Heart left ventricle (tissue), 16 donors: ENCODE data around the gene AGT. TPM values are rescaled to one million over a fixed set of nuclear protein-coding genes. Genes with fewer than 3 reads are reported as not detected.

Experiments
- ATAC-seq, 4 donors: fragments of 200-7000 bp; cut with Tn5 transposase; one replicate each; pipeline ENCODE4 v1.9.1; 2020 to 2022; ENCODE audit warnings: moderate library complexity in 4 of 4, mild to moderate bottlenecking in 3 of 4, moderate number of reproducible peaks in 1 of 4
- DNase-seq, 5 donors: peaks; one replicate each; pipeline ENCODE4 v3.0.0-alpha.2; 2020
- H3K27ac ChIP-seq, 12 donors: fragments of 200-600 bp; sonication (generic) in 4 of 12; one replicate each; pipeline versions ENCODE4 v1.5.0 to v1.8.0; 2016 to 2022; ENCODE audit warnings: mild to moderate bottlenecking in 2 of 12
- H3K27me3 ChIP-seq, 9 donors: fragments of 200-600 bp; sonication (generic) in 2 of 9; one replicate each; pipeline versions ENCODE4 v1.5.1 to v1.8.0; 2016 to 2022; ENCODE audit warnings: mild to moderate bottlenecking in 3 of 9
- H3K36me3 ChIP-seq, 9 donors: fragments of 200-600 bp; sonication (generic) in 2 of 9; one replicate each; pipeline versions ENCODE4 v1.5.0 to v1.8.0; 2018 to 2022; ENCODE audit warnings: mild to moderate bottlenecking in 2 of 9
- H3K4me1 ChIP-seq, 12 donors: fragments of 200-600 bp; sonication (generic) in 4 of 12; one replicate each; pipeline versions ENCODE4 v1.5.0 to v1.8.0; 2016 to 2022; ENCODE audit warnings: mild to moderate bottlenecking in 3 of 12
- H3K4me3 ChIP-seq, 12 donors: fragments of 200-600 bp; sonication (generic) in 4 of 12; one replicate each; pipeline versions ENCODE4 v1.5.0 to v1.8.0; 2017 to 2022; ENCODE audit warnings: mild to moderate bottlenecking in 9 of 12, moderate library complexity in 4 of 12
- H3K9me3 ChIP-seq, 12 donors: fragments of 200-600 bp; sonication (generic) in 4 of 12; one replicate each; pipeline versions ENCODE4 v1.5.0 to v1.8.0; 2016 to 2022; ENCODE audit warnings: mild to moderate bottlenecking in 1 of 12
- POLR2A ChIP-seq, 2 donors: fragments of 450-650 bp; IDR thresholded peaks; one replicate each; pipeline ENCODE4 v1.6.1; 2017; ENCODE audit warnings: antibody characterized with exemption in 2 of 2, mild to moderate bottlenecking in 2 of 2, moderate library complexity in 2 of 2
- WGBS, 4 donors: extraction: QIAGEN DNeasy Blood & Tissue Kit in 2 of 4; methylation state at CpG; one replicate each; pipeline versions ENCODE4 v1.1.5 to v1.1.7; 2013 to 2018; 5-methylcytosine and 5-hydroxymethylcytosine counted together
- intact Hi-C, 10 donors: fragments of 100-400 bp; cut with DNase I; formaldehyde crosslinking; loops; one replicate each; pipeline versions ENCODE4 v1.11.1 to v1.14.2; 2022
- long read RNA-seq, 3 donors: library from polyadenylated mRNA; unstranded; transcript quantifications; one replicate each; pipeline ENCODE4 v2.0.0, GENCODE V29; 2020 to 2021
- polyA plus RNA-seq, 2 donors: library from polyadenylated mRNA; stranded (reverse); fragments of 200-250 nt; gene quantifications; one replicate each; pipeline ENCODE4 v1.2.3, GENCODE V29; 2013
- total RNA-seq, 9 donors: library from RNA; depleted of rRNA in 2 of 9; stranded (reverse); fragments of >200 nt in 2 of 9; fragmentation: NEBNext Ultra II Directional in 3 of 9; extraction: Animal tissue kit (Norgen Biotek cat#: 25700) in 3 of 9; gene quantifications; one replicate each; pipeline versions ENCODE4 v1.1.0 to v1.2.4, GENCODE V29; 2016 to 2023
- TF ChIP-seq, protein P1 (sequence below), 12 donors: fragments of 200-600 bp; sonication (generic) in 4 of 12; IDR thresholded peaks; one replicate each; pipeline versions ENCODE4 v1.5.0 to v1.8.0; 2018 to 2022; ENCODE audit warnings: antibody characterized with exemption in 12 of 12, mild to moderate bottlenecking in 5 of 12
- donor health status: ischemic (EF 13 %, LVEDD 7.1; RV severe dilation, severe dysfunction).
- donor health status: healthy with polysubstance abuse.
- donor health status: DM: no; HTN: yes; CAD: no.
- donor health status: DM: no; HTN: no; CAD: no.
- donor health status: ischemic (EF 25% LVEDD 6.9; RV normal size, moderate dysfunction).
- donor health status: ischemic (EF 25% LVEDD 5.7; RV mildly dilated, moderate dysfunction).
- donor health status: healthy.
- donor health status: DM: yes; HTN: yes; CAD: no.
- donor health status: ischemic (EF 35%, LVEDD 5.7; RV mildly dilated, moderate dysfunction).
- donor health status: nonischemic (EF 11% LVEDD 7.7; RV severe dilation, severe dysfunction).
- donor health status: DM: yes; HTN: yes; CAD: no.
- donor health status: PGD.
- donor health status: ischemic (EF 29% LVEDD 5.4; RV normal size, mild dysfunction).
- donor health status: nonischemic (EF 23%, LVEDD 6.1; RV moderate dilation, normal function).

AGT gene
- 100 to 1,000 TPM in 1 of 9 donors, 10 to 100 TPM in 8; 37.1 to 182 (median 69.8) TPM for total RNA-seq
- polyA plus RNA-seq = 10 to 100 TPM; 44.2 to 72.5 TPM
- long read RNA-seq, donor 1, transcript AGT-201 (5 exons, 2,291 nt) = major isoform, 61 of 92 reads
- long read RNA-seq, donor 1, partial matches to known transcripts = 28 of 92 reads
- long read RNA-seq, donor 1, other reads (novel, unspliced or antisense) = 3 of 92 reads
- long read RNA-seq, donor 2, transcript AGT-201 (5 exons, 2,291 nt) = major isoform, 141 of 178 reads
- long read RNA-seq, donor 2, partial matches to known transcripts = 15 of 178 reads
- long read RNA-seq, donor 2, other reads (novel, unspliced or antisense) = 22 of 178 reads
- long read RNA-seq, donor 3, transcript AGT-201 (5 exons, 2,291 nt) = major isoform, 25 of 50 reads
- long read RNA-seq, donor 3, partial matches to known transcripts = 25 of 50 reads
- long read RNA-seq, donor 3, other reads (novel, unspliced or antisense) = 0 of 50 reads

DNA sequence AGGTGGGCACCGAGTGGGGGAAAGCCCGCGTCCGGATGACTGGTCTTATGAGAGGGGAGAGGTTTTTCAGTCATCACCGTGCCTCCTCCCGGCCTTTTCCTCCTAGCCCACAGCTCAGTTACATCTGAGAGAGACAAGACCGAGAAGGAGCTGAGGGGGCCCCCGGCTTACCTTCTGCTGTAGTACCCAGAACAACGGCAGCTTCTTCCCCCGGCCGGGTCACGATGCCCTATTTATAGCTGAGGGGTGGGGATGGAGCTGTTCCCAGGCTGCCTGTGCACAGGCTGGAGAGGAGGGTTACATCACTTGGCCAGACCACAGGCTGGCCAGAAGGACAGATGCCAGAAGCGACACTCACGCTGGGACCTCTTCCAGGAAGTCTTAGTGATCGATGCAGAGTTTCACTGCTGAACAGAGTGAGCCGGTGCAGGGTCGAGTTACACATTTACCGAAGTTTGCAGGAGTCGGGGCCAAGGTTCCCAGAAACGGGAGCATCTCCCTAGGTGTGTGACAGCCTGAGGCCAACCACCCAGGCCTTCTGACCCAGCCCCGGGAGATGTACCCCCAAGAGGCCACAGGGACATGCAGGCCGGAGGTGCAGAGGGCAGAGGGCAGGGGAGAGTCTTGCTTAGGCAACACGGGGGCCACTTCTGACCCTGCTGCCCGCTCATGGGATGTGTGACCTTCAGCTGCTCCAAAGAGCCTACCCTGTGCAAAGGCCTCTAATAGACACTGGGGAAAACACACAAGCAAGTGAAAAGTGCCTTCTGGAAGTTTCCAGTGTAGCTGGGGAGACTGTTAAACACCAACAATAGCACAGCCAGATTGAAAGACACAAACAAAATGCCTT lies at the start of gene AGT:
AGT (minus strand) TSS at position 208 of the 850 bp plus-strand sequence. CDS start 3,299 bp downstream, outside the sequence.
- Histone ChIP-seq H3K27me3 (no peaks in the 10 kb centered on the region), H3K9me3 (no peaks in the 10 kb centered on the region), H3K4me1 (peaks cover 0 to 49% (median 17%) of the 10 kb centered on the region in 12 donors), H3K4me3 (peak within 1 kb of the TSS; percentile 18 to 76 (median 52)), H3K27ac (peak within 1 kb of the TSS; percentile 54 to 93 (median 82)), H3K36me3 (peaks cover 0 to 14% (median 0%) of the 10 kb centered on the region in 9 donors)
- WGBS, 4 donors = 12 to 26% (median 23%) methylated on average over 18 to 24 of the region's 24 CpGs
- ATAC-seq (peak; percentile 95 to 98 (median 97)), DNase-seq (peak; percentile 84 to 92 (median 87))
- intact Hi-C loops = loop anchor here in 2 of 10 donors (5.0 kb wide), 2 partner anchors 43 to 58 kb away; no protein-coding TSS in a partner anchor
- TF ChIP-seq, protein P1, sequence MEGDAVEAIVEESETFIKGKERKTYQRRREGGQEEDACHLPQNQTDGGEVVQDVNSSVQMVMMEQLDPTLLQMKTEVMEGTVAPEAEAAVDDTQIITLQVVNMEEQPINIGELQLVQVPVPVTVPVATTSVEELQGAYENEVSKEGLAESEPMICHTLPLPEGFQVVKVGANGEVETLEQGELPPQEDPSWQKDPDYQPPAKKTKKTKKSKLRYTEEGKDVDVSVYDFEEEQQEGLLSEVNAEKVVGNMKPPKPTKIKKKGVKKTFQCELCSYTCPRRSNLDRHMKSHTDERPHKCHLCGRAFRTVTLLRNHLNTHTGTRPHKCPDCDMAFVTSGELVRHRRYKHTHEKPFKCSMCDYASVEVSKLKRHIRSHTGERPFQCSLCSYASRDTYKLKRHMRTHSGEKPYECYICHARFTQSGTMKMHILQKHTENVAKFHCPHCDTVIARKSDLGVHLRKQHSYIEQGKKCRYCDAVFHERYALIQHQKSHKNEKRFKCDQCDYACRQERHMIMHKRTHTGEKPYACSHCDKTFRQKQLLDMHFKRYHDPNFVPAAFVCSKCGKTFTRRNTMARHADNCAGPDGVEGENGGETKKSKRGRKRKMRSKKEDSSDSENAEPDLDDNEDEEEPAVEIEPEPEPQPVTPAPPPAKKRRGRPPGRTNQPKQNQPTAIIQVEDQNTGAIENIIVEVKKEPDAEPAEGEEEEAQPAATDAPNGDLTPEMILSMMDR (IDR thresholded peaks at IDR 0.05) = no peak
- no peak for TF ChIP-seq POLR2A (IDR thresholded peaks at IDR 0.05)

DNA sequence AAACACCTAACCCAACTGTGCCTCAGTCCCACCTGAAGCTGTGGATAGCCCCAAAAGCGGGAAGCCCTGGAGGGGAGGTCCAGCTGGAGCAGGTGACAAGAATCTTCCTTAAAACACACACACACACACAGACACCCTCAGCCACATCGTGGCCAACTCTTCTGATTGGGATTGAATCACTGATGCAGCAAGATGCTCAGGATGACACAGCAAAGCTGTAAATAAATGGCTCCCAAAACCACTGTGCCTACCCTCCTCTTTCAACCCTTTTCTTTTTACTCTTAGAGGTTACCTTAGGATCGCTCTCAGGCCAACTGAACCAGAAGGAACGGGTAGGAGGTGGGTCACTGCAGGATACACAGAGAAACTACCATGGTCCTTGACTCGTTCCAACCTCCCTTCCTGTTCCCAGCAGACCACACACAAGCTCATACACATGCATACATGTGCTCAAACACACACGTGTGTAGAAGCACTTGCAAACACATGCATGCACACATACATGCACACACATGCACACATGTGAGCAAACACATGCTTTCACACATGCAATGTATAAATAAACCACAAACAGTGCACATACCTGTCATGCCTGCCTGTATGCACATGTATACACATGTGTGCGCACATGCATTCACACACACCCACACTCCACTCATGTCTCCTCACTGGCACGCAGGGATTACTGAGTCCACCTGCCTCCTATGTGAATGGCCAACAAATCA lies 47.7 kb upstream of the AGT start:
- intact Hi-C loops = loop anchor here in 1 of 10 donors (5.0 kb wide), 1 partner anchor 119 kb away; the partner anchor contains the start of gene COG2
- Histone ChIP-seq H3K4me3 (no peak overlapping the region), H3K27ac (no peak overlapping the region), H3K36me3 (no peaks in the 10 kb centered on the region), H3K4me1 (peaks cover 0 to 9% (median 0%) of the 10 kb centered on the region in 12 donors), H3K9me3 (peaks cover 0 to 5% (median 0%) of the 10 kb centered on the region in 12 donors), H3K27me3 (no peaks in the 10 kb centered on the region)
- TF ChIP-seq POLR2A (IDR thresholded peaks at IDR 0.05) = no peak
- TF ChIP-seq, protein P1 (IDR thresholded peaks at IDR 0.05) = no peak
- DNase-seq (no peak), ATAC-seq (no peak)
- 86 to 89% (median 87%) methylated on average over 8 of the region's 8 CpGs for WGBS, 4 donors

DNA sequence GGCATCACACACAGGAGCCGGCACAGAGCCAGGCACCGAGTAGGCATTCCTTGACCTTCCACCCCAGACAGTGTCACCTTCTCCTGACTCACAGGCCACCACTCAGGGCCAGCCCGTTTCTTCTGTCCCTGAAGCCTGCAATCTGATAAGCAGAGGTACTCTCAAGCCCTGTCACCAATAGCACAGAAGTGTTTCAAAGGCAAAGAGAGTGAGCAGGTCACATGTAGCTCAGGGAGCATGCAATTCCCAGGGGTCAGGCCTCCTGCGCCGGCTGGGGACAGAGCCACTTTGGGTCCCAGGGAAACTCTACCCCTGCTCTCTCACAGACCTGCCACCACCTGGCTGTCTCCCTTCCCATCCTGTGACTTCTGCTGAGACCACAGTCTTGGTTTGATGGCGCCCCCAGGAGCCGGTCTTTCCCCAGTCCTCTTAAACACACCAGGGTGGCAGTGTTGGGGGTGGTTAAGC lies 46.5 kb upstream of the AGT start:
- 57 to 62% (median 59%) methylated on average over 5 to 7 of the region's 7 CpGs for WGBS, 4 donors
- H3K27ac ChIP-seq = no peak overlapping the region
- no peak overlapping the region for H3K4me3 ChIP-seq
- H3K36me3 ChIP-seq = no peaks in the 10 kb centered on the region
- no peaks in the 10 kb centered on the region for H3K27me3 ChIP-seq
- TF ChIP-seq, protein P1 (IDR thresholded peaks at IDR 0.05) = no peak
- no peak for TF ChIP-seq POLR2A (IDR thresholded peaks at IDR 0.05)
- H3K4me1 ChIP-seq = peaks cover 0 to 9% (median 0%) of the 10 kb centered on the region in 12 donors
- intact Hi-C loops = loop anchor here in 1 of 10 donors (5.0 kb wide), 1 partner anchor 118 kb away; the partner anchor contains the start of gene COG2
- no peak for DNase-seq
- ATAC-seq = peak in 3 of 4 donors; percentile 18 to 51 (median 42)
- peaks cover 0 to 5% (median 0%) of the 10 kb centered on the region in 12 donors for H3K9me3 ChIP-seq
